ENCODE results near the gene RTL10.
A peak's percentile ranks its signal among the peaks of the same experiment; 100 is the strongest.

RTL10 gene

GRCh38 chr22:19851291-19852176 lies 3.1 kb downstream of the RTL10 start:
- Histone ChIP-seq H2AFZ (ENCODE audit: low read depth, low read length) (no peak overlapping the region), H4K20me1 (ENCODE audit: insufficient read depth, low read length) (peaks cover 69% of the 10 kb centered on the region), H3K9ac (ENCODE audit: low read depth, low read length) (peak overlapping the region; percentile 99; the same call in 1 of the 2 replicates), H3K4me1 (ENCODE audit: insufficient read depth, low read length) (peaks cover 47% of the 10 kb centered on the region), H3K27ac (ENCODE audit: low read length) (peak overlapping the region; percentile 24; the same call in 1 of the 2 replicates), H3K27me3 (ENCODE audit: insufficient read depth, low read length, poor library complexity) (no peaks in the 10 kb centered on the region), H3K4me3 (ENCODE audit: low read depth in 1 of 2, low read length in 2 of 2) (0 out of 4 replicates have a peak overlapping the region, but pooled peaks of 1 of the 2 experiments have one; percentile 91), H3K4me2 (ENCODE audit: insufficient read depth, low read length) (peak overlapping the region; percentile 97), H3K9me3 (ENCODE audit: insufficient read depth, low read length, severe bottlenecking) (no peaks in the 10 kb centered on the region), H3K36me3 (ENCODE audit: insufficient read depth, low read length) (peaks cover 76% of the 10 kb centered on the region), H3K79me2 (ENCODE audit: insufficient read depth, low read length) (peaks cover 95% of the 10 kb centered on the region)
- TF ChIP-seq EZH2 (IDR thresholded peaks at IDR 0.05; ENCODE audit: borderline replicate concordance, low read depth, low read length, severe bottlenecking) (no peak), CTCF (IDR thresholded peaks at IDR 0.05; ENCODE audit: borderline replicate concordance, extremely low read depth, low read length, poor library complexity, severe bottlenecking) (no peak)
- ATAC-seq (ENCODE audit: insufficient read depth, low read depth) (no peak), DNase-seq (no peak)

- no peak for DNase-seq
- Histone ChIP-seq H3K4me1 (ENCODE audit: insufficient read depth, low read length) (peaks cover 39% of the 10 kb centered on the region), H3K4me2 (ENCODE audit: insufficient read depth, low read length) (no peak overlapping the region), H3K9me3 (ENCODE audit: insufficient read depth, low read length, severe bottlenecking) (no peaks in the 10 kb centered on the region), H3K36me3 (ENCODE audit: insufficient read depth, low read length) (peaks cover 82% of the 10 kb centered on the region), H4K20me1 (ENCODE audit: insufficient read depth, low read length) (peaks cover 77% of the 10 kb centered on the region), H3K79me2 (ENCODE audit: insufficient read depth, low read length) (peaks cover 96% of the 10 kb centered on the region), H3K27ac (ENCODE audit: low read length) (peak overlapping the region; percentile 24; the same call in 1 of the 2 replicates), H3K9ac (ENCODE audit: low read depth, low read length) (no peak overlapping the region), H2AFZ (ENCODE audit: low read depth, low read length) (no peak overlapping the region), H3K27me3 (ENCODE audit: insufficient read depth, low read length, poor library complexity) (no peaks in the 10 kb centered on the region), H3K4me3 (ENCODE audit: low read depth in 1 of 2, low read length in 2 of 2) (no peak overlapping the region)
- TF ChIP-seq EZH2 (IDR thresholded peaks at IDR 0.05; ENCODE audit: borderline replicate concordance, low read depth, low read length, severe bottlenecking) (no peak), CTCF (IDR thresholded peaks at IDR 0.05; ENCODE audit: borderline replicate concordance, extremely low read depth, low read length, poor library complexity, severe bottlenecking) (no peak)
- no peak for ATAC-seq (ENCODE audit: insufficient read depth, low read depth)
Observed at GRCh38 chr22:19850763-19851109, 3.9 kb downstream of the RTL10 start.

GRCh38 chr22:19849835-19850762 lies 4.6 kb downstream of the RTL10 start:
- peaks cover 38% of the 10 kb centered on the region for H3K4me1 ChIP-seq (ENCODE audit: insufficient read depth, low read length)
- H3K4me3 ChIP-seq (ENCODE audit: low read depth in 1 of 2, low read length in 2 of 2), result no peak overlapping the region
- H4K20me1 ChIP-seq (ENCODE audit: insufficient read depth, low read length), result peaks cover 84% of the 10 kb centered on the region
- DNase-seq (no peak), ATAC-seq (ENCODE audit: insufficient read depth, low read depth) (no peak)
- no peak overlapping the region for H3K4me2 ChIP-seq (ENCODE audit: insufficient read depth, low read length)
- H3K36me3 ChIP-seq (ENCODE audit: insufficient read depth, low read length), result peaks cover 83% of the 10 kb centered on the region
- no peak overlapping the region for H2AFZ ChIP-seq (ENCODE audit: low read depth, low read length)
- no peak overlapping the region for H3K9ac ChIP-seq (ENCODE audit: low read depth, low read length)
- H3K79me2 ChIP-seq (ENCODE audit: insufficient read depth, low read length), result peaks cover 94% of the 10 kb centered on the region
- no peaks in the 10 kb centered on the region for H3K27me3 ChIP-seq (ENCODE audit: insufficient read depth, low read length, poor library complexity)
- peak overlapping the region; percentile 19; the same call in 1 of the 2 replicates for H3K27ac ChIP-seq (ENCODE audit: low read length)
- TF ChIP-seq CTCF (IDR thresholded peaks at IDR 0.05; ENCODE audit: borderline replicate concordance, extremely low read depth, low read length, poor library complexity, severe bottlenecking), result no peak
- TF ChIP-seq EZH2 (IDR thresholded peaks at IDR 0.05; ENCODE audit: borderline replicate concordance, low read depth, low read length, severe bottlenecking), result no peak
- no peaks in the 10 kb centered on the region for H3K9me3 ChIP-seq (ENCODE audit: insufficient read depth, low read length, severe bottlenecking)
